IPS-18a (cell line): ENCODE results near the gene LHX4.

Experiments
- H3K27ac ChIP-seq: one replicate; pipeline ENCODE4 v1.5.1; 2013; ENCODE audit warnings: low read length
- H3K27me3 ChIP-seq: one replicate; pipeline ENCODE4 v1.6.1; 2013; ENCODE audit warnings: mild to moderate bottlenecking, low read length; ENCODE audit not compliant: control insufficient read depth, insufficient read depth
- H3K36me3 ChIP-seq: one replicate; pipeline ENCODE4 v1.6.1; 2013; ENCODE audit warnings: low read depth, low read length; ENCODE audit not compliant: control insufficient read depth
- H3K4me1 ChIP-seq: one replicate; pipeline ENCODE4 v1.6.1; 2013; ENCODE audit warnings: low read depth, low read length; ENCODE audit not compliant: control insufficient read depth
- H3K4me3 ChIP-seq: one replicate; pipeline ENCODE4 v1.5.1; 2013; ENCODE audit warnings: low read length
- H3K9ac ChIP-seq: one replicate; pipeline ENCODE4 v1.6.1; 2013; ENCODE audit warnings: mild to moderate bottlenecking, low read length, moderate library complexity
- H3K9me3 ChIP-seq: one replicate; pipeline ENCODE4 v1.6.1; 2013; ENCODE audit warnings: low read depth, low read length; ENCODE audit not compliant: control insufficient read depth

Gene LHX4

GRCh38 chr1:180215856-180216625 is 14.0 kb upstream of the LHX4 start:
- no peaks in the 10 kb centered on the region for H3K36me3 ChIP-seq
- H3K27me3 ChIP-seq, result peaks cover 4% of the 10 kb centered on the region
- no peak overlapping the region for H3K9ac ChIP-seq
- H3K27ac ChIP-seq, result no peak overlapping the region
- no peak overlapping the region for H3K4me3 ChIP-seq
- no peaks in the 10 kb centered on the region for H3K9me3 ChIP-seq
- no peaks in the 10 kb centered on the region for H3K4me1 ChIP-seq

GRCh38 chr1:180217006-180217405 is 13.1 kb upstream of the LHX4 start:
- H3K9ac ChIP-seq, result no peak overlapping the region
- H3K27me3 ChIP-seq, result peaks cover 4% of the 10 kb centered on the region
- H3K27ac ChIP-seq, result no peak overlapping the region
- no peaks in the 10 kb centered on the region for H3K9me3 ChIP-seq
- no peak overlapping the region for H3K4me3 ChIP-seq
- H3K36me3 ChIP-seq, result no peaks in the 10 kb centered on the region
- no peaks in the 10 kb centered on the region for H3K4me1 ChIP-seq

GRCh38 chr1:180218806-180219765 is 11.0 kb upstream of the LHX4 start:
- Histone ChIP-seq H3K9ac (no peak overlapping the region), H3K27ac (no peak overlapping the region), H3K27me3 (peaks cover 19% of the 10 kb centered on the region), H3K4me3 (no peak overlapping the region), H3K9me3 (no peaks in the 10 kb centered on the region), H3K4me1 (no peaks in the 10 kb centered on the region), H3K36me3 (no peaks in the 10 kb centered on the region)

- no peak overlapping the region for H3K4me3 ChIP-seq
- H3K27me3 ChIP-seq, result peaks cover 19% of the 10 kb centered on the region
- H3K9ac ChIP-seq, result no peak overlapping the region
- no peak overlapping the region for H3K27ac ChIP-seq
- no peaks in the 10 kb centered on the region for H3K9me3 ChIP-seq
- H3K4me1 ChIP-seq, result no peaks in the 10 kb centered on the region
- H3K36me3 ChIP-seq, result no peaks in the 10 kb centered on the region
These were observed 10.3 kb upstream of the LHX4 start for GRCh38 chr1:180219776-180220175.

- Histone ChIP-seq H3K27me3 (peaks cover 32% of the 10 kb centered on the region), H3K4me1 (peaks cover 5% of the 10 kb centered on the region), H3K36me3 (no peaks in the 10 kb centered on the region), H3K27ac (no peak overlapping the region), H3K9me3 (no peaks in the 10 kb centered on the region), H3K4me3 (no peak overlapping the region), H3K9ac (no peak overlapping the region)
These were observed 8.6 kb upstream of the LHX4 start for GRCh38 chr1:180221462-180221861.

GRCh38 chr1:180224902-180225301 is 5.2 kb upstream of the LHX4 start:
- H3K27me3 ChIP-seq, result peaks cover 63% of the 10 kb centered on the region
- no peak overlapping the region for H3K9ac ChIP-seq
- H3K27ac ChIP-seq, result no peak overlapping the region
- H3K4me3 ChIP-seq, result no peak overlapping the region
- H3K9me3 ChIP-seq, result no peaks in the 10 kb centered on the region
- H3K4me1 ChIP-seq, result peaks cover 5% of the 10 kb centered on the region
- no peaks in the 10 kb centered on the region for H3K36me3 ChIP-seq

- Histone ChIP-seq H3K36me3 (no peaks in the 10 kb centered on the region), H3K4me3 (no peak overlapping the region), H3K9me3 (no peaks in the 10 kb centered on the region), H3K4me1 (peaks cover 5% of the 10 kb centered on the region), H3K27ac (no peak overlapping the region), H3K27me3 (peaks cover 65% of the 10 kb centered on the region), H3K9ac (no peak overlapping the region)
These were observed 4.7 kb upstream of the LHX4 start for GRCh38 chr1:180225403-180225802.

- peak overlapping the region; percentile 65 for H3K4me3 ChIP-seq
- no peaks in the 10 kb centered on the region for H3K9me3 ChIP-seq
- H3K9ac ChIP-seq, result no peak overlapping the region
- H3K27me3 ChIP-seq, result peaks cover 83% of the 10 kb centered on the region
- no peaks in the 10 kb centered on the region for H3K36me3 ChIP-seq
- peaks cover 19% of the 10 kb centered on the region for H3K4me1 ChIP-seq
- no peak overlapping the region for H3K27ac ChIP-seq
These were observed 2.0 kb upstream of the LHX4 start for GRCh38 chr1:180227861-180228647.

- Histone ChIP-seq H3K27ac (no peak overlapping the region), H3K36me3 (no peaks in the 10 kb centered on the region), H3K4me3 (peak overlapping the region; percentile 65), H3K4me1 (peaks cover 20% of the 10 kb centered on the region), H3K9ac (peak overlapping the region; percentile 27), H3K9me3 (no peaks in the 10 kb centered on the region), H3K27me3 (peaks cover 84% of the 10 kb centered on the region)
These were observed 1.2 kb upstream of the LHX4 start for GRCh38 chr1:180228648-180229482.

GRCh38 chr1:180230416-180230790 is 339 bp downstream of the LHX4 start:
- peak overlapping the region; percentile 80 for H3K4me3 ChIP-seq
- no peaks in the 10 kb centered on the region for H3K9me3 ChIP-seq
- H3K36me3 ChIP-seq, result no peaks in the 10 kb centered on the region
- peak overlapping the region; percentile 52 for H3K9ac ChIP-seq
- peaks cover 93% of the 10 kb centered on the region for H3K27me3 ChIP-seq
- peaks cover 21% of the 10 kb centered on the region for H3K4me1 ChIP-seq
- H3K27ac ChIP-seq, result no peak overlapping the region
